Measurements from ENCODE around the gene ARHGAP29. TPM values are rescaled to one million over a fixed set of nuclear protein-coding genes. Genes with fewer than 3 reads are reported as not detected.

Gene ARHGAP29
- polyA plus RNA-seq, 4 donors: 0.22 to 7.0 (median 3.6) TPM

GRCh38 chr1:94281361-94282142, 44.2 kb upstream of the ARHGAP29 start:
- DNase-seq (no peak), FAIRE-seq (no peak)
- Histone ChIP-seq H3K27ac (ENCODE audit: low read depth in 1 of 3, low read length in 2 of 3) (no peak overlapping the region), H3K36me3 (ENCODE audit: control insufficient read depth in 3 of 3, insufficient read depth in 2 of 3, low read depth in 1 of 3, low read length in 3 of 3) (no peaks in the 10 kb centered on the region), H3K27me3 (ENCODE audit: control insufficient read depth in 3 of 3, insufficient read depth in 3 of 3, low read length in 3 of 3) (peaks cover 0 to 2% (median 2%) of the 10 kb centered on the region in 3 donors), H3K4me1 (ENCODE audit: control insufficient read depth in 3 of 3, insufficient read depth in 2 of 3, low read depth in 1 of 3, low read length in 2 of 3) (peaks cover 2 to 5% (median 3%) of the 10 kb centered on the region in 3 donors), H3K9me3 (ENCODE audit: control insufficient read depth in 2 of 2, insufficient read depth in 1 of 2, low read depth in 1 of 2, low read length in 1 of 2) (no peaks in the 10 kb centered on the region), H3K4me3 (ENCODE audit: low read depth in 1 of 3, low read length in 3 of 3) (no peak overlapping the region)
- 32 to 61% (median 40%) methylated on average over 6 of the region's 6 CpGs for WGBS, 3 donors

DNA sequence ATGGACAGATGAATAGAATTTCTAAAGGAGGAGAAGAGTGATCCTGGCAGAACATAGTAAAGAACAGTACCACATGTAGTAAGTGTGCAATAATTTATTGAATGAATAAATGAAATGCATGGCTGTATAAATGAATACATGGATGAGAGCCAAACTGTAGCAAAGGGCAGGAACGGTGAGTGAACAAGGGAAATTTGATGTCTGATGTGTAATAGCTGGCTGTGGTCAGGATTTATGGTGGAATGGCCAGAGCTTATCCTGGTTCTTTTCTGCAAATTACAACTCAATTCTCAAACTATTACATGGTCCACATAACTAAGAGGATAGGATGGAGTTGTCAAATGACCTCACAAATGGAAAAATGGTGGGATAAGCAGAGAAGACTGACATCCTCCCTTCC, 43.2 kb upstream of the ARHGAP29 start:
- H3K4me1 ChIP-seq (ENCODE audit: control insufficient read depth in 3 of 3, insufficient read depth in 2 of 3, low read depth in 1 of 3, low read length in 2 of 3): peaks cover 0 to 5% (median 2%) of the 10 kb centered on the region in 3 donors

DNA sequence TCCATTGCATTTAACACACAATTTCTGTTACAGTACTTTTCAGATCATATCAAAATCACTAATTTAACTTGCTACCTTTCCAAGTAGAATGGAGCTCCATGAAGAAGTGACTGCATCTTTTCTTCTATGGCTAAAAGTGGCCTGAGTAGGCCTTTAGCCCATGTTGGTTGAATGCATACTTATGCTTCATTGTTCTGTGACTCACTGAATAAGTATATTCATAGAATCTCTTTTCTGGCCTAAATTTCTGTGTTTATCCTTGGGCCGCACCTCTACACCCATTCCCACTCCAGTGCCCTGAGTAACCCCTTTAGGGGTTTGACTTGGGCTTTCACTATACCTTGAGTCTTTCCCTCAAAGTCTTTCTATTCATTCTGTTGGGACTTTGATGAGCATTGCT, 42.1 kb upstream of the ARHGAP29 start:
- H3K4me3 ChIP-seq (ENCODE audit: low read depth in 1 of 3, low read length in 3 of 3): no peak overlapping the region
- H3K27me3 ChIP-seq (ENCODE audit: control insufficient read depth in 3 of 3, insufficient read depth in 3 of 3, low read length in 3 of 3): peaks cover 0 to 2% (median 2%) of the 10 kb centered on the region in 3 donors
- FAIRE-seq (no peak), DNase-seq (no peak)
- no peaks in the 10 kb centered on the region for H3K36me3 ChIP-seq (ENCODE audit: control insufficient read depth in 3 of 3, insufficient read depth in 2 of 3, low read depth in 1 of 3, low read length in 3 of 3)
- no peaks in the 10 kb centered on the region for H3K9me3 ChIP-seq (ENCODE audit: control insufficient read depth in 2 of 2, insufficient read depth in 1 of 2, low read depth in 1 of 2, low read length in 1 of 2)
- 88 to 93% (median 92%) methylated on average over 1 of the region's 1 CpG for WGBS, 3 donors
- no peaks in the 10 kb centered on the region for H3K4me1 ChIP-seq (ENCODE audit: control insufficient read depth in 3 of 3, insufficient read depth in 2 of 3, low read depth in 1 of 3, low read length in 2 of 3)
- H3K27ac ChIP-seq (ENCODE audit: low read depth in 1 of 3, low read length in 2 of 3): no peak overlapping the region

More for the DNA sequence above, 43.2 kb upstream of the ARHGAP29 start:
- no peak overlapping the region for H3K27ac ChIP-seq (ENCODE audit: low read depth in 1 of 3, low read length in 2 of 3)
- WGBS, 3 donors: 35 to 43% (median 39%) methylated on average over 1 of the region's 1 CpG
- FAIRE-seq (no peak), DNase-seq (no peak)
- peaks cover 0 to 2% (median 2%) of the 10 kb centered on the region in 3 donors for H3K27me3 ChIP-seq (ENCODE audit: control insufficient read depth in 3 of 3, insufficient read depth in 3 of 3, low read length in 3 of 3)
- no peaks in the 10 kb centered on the region for H3K36me3 ChIP-seq (ENCODE audit: control insufficient read depth in 3 of 3, insufficient read depth in 2 of 3, low read depth in 1 of 3, low read length in 3 of 3)
- no peaks in the 10 kb centered on the region for H3K9me3 ChIP-seq (ENCODE audit: control insufficient read depth in 2 of 2, insufficient read depth in 1 of 2, low read depth in 1 of 2, low read length in 1 of 2)
- H3K4me3 ChIP-seq (ENCODE audit: low read depth in 1 of 3, low read length in 3 of 3): no peak overlapping the region

DNA sequence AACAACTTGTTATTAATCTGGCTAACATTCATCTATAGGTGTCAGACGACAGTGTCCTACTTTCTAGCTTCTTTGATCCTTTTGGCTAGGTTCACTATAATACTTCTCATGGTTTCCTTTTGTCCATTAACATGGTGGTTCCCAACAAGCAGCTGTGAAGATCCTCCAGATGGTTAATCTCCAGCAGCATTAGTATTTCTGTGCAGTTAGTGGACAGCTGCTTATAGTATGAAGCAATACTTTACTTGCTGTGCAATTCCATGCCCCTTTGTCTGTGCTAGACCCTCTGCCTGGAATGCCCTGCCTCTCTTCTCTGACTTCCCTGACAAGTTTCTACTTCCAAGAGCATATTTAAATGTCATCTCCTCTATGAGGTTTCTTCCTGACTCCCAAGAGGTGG, 41.7 kb upstream of the ARHGAP29 start:
- 75 to 80% (median 78%) methylated on average over 1 of the region's 1 CpG for WGBS, 3 donors
- no peak for DNase-seq
- H3K36me3 ChIP-seq (ENCODE audit: control insufficient read depth in 3 of 3, insufficient read depth in 2 of 3, low read depth in 1 of 3, low read length in 3 of 3): no peaks in the 10 kb centered on the region
- H3K4me3 ChIP-seq (ENCODE audit: low read depth in 1 of 3, low read length in 3 of 3): no peak overlapping the region
- H3K9me3 ChIP-seq (ENCODE audit: control insufficient read depth in 2 of 2, insufficient read depth in 1 of 2, low read depth in 1 of 2, low read length in 1 of 2): no peaks in the 10 kb centered on the region
- H3K27me3 ChIP-seq (ENCODE audit: control insufficient read depth in 3 of 3, insufficient read depth in 3 of 3, low read length in 3 of 3): peaks cover 0 to 2% (median 2%) of the 10 kb centered on the region in 3 donors
- no peaks in the 10 kb centered on the region for H3K4me1 ChIP-seq (ENCODE audit: control insufficient read depth in 3 of 3, insufficient read depth in 2 of 3, low read depth in 1 of 3, low read length in 2 of 3)
- no peak overlapping the region for H3K27ac ChIP-seq (ENCODE audit: low read depth in 1 of 3, low read length in 2 of 3)
- FAIRE-seq: no peak

- Histone ChIP-seq H3K27ac (ENCODE audit: low read depth in 1 of 3, low read length in 2 of 3) (no peak overlapping the region), H3K9me3 (ENCODE audit: control insufficient read depth in 2 of 2, insufficient read depth in 1 of 2, low read depth in 1 of 2, low read length in 1 of 2) (no peaks in the 10 kb centered on the region), H3K4me3 (ENCODE audit: low read depth in 1 of 3, low read length in 3 of 3) (no peak overlapping the region), H3K27me3 (ENCODE audit: control insufficient read depth in 3 of 3, insufficient read depth in 3 of 3, low read length in 3 of 3) (peaks cover 0 to 2% (median 0%) of the 10 kb centered on the region in 3 donors), H3K4me1 (ENCODE audit: control insufficient read depth in 3 of 3, insufficient read depth in 2 of 3, low read depth in 1 of 3, low read length in 2 of 3) (no peaks in the 10 kb centered on the region), H3K36me3 (ENCODE audit: control insufficient read depth in 3 of 3, insufficient read depth in 2 of 3, low read depth in 1 of 3, low read length in 3 of 3) (no peaks in the 10 kb centered on the region)
- FAIRE-seq: no peak
- no peak for DNase-seq
- 57 to 80% (median 75%) methylated on average over 4 of the region's 4 CpGs for WGBS, 3 donors
Observed at GRCh38 chr1:94276988-94277434, 39.6 kb upstream of the ARHGAP29 start.

DNA sequence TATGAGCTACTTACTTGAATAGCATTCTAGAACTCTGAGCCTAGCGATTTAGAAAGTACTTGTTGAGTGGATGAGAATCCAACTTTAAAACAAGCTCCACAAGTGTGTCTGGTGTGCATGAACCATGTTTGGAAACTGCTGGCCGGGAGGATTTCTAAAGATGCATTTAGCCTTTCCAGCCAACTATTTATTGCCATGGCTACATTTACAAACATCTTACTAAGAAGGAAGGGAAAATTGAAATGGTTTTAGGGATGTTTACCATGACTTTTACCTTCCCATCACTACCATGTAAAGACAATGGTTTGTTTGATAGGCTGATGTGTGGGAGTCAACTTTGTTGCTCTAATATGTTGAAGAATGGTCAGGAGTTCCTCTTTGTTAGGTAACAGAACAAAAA, 37.7 kb upstream of the ARHGAP29 start:
- Histone ChIP-seq H3K36me3 (ENCODE audit: control insufficient read depth in 3 of 3, insufficient read depth in 2 of 3, low read depth in 1 of 3, low read length in 3 of 3) (no peaks in the 10 kb centered on the region), H3K4me3 (ENCODE audit: low read depth in 1 of 3, low read length in 3 of 3) (no peak overlapping the region), H3K27me3 (ENCODE audit: control insufficient read depth in 3 of 3, insufficient read depth in 3 of 3, low read length in 3 of 3) (peaks cover 0 to 2% (median 0%) of the 10 kb centered on the region in 3 donors), H3K9me3 (ENCODE audit: control insufficient read depth in 2 of 2, insufficient read depth in 1 of 2, low read depth in 1 of 2, low read length in 1 of 2) (no peaks in the 10 kb centered on the region), H3K4me1 (ENCODE audit: control insufficient read depth in 3 of 3, insufficient read depth in 2 of 3, low read depth in 1 of 3, low read length in 2 of 3) (no peaks in the 10 kb centered on the region), H3K27ac (ENCODE audit: low read depth in 1 of 3, low read length in 2 of 3) (no peak overlapping the region)
- 63 to 86% (median 83%) methylated on average over 2 of the region's 2 CpGs for WGBS, 3 donors
- FAIRE-seq (no peak), DNase-seq (no peak)

DNA sequence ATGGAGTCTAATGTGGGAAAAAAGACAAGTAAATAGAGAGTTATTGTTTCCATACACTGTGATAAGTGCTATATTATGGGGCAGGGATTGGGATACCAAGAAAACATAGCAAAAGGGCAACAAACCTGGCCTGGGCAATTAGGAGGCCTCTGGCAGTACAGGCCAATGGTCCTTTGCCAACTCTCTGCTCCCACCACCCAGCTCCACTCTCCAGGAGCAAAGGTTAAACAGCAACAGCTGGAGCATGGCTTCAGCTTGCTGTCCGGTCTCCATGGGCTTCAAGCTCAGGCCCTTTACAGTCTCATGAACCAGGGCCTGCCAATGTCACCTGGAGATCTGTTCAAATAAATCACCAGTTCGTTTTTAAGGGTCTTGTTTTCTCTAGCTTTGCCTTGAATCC, 37.2 kb upstream of the ARHGAP29 start:
- Histone ChIP-seq H3K4me3 (ENCODE audit: low read depth in 1 of 3, low read length in 3 of 3) (no peak overlapping the region), H3K9me3 (ENCODE audit: control insufficient read depth in 2 of 2, insufficient read depth in 1 of 2, low read depth in 1 of 2, low read length in 1 of 2) (no peaks in the 10 kb centered on the region), H3K4me1 (ENCODE audit: control insufficient read depth in 3 of 3, insufficient read depth in 2 of 3, low read depth in 1 of 3, low read length in 2 of 3) (no peaks in the 10 kb centered on the region), H3K27ac (ENCODE audit: low read depth in 1 of 3, low read length in 2 of 3) (no peak overlapping the region), H3K27me3 (ENCODE audit: control insufficient read depth in 3 of 3, insufficient read depth in 3 of 3, low read length in 3 of 3) (peaks cover 0 to 2% (median 0%) of the 10 kb centered on the region in 3 donors), H3K36me3 (ENCODE audit: control insufficient read depth in 3 of 3, insufficient read depth in 2 of 3, low read depth in 1 of 3, low read length in 3 of 3) (no peaks in the 10 kb centered on the region)
- WGBS, 3 donors: 59 to 70% (median 65%) methylated on average over 2 of the region's 2 CpGs
- FAIRE-seq: no peak
- no peak for DNase-seq

DNA sequence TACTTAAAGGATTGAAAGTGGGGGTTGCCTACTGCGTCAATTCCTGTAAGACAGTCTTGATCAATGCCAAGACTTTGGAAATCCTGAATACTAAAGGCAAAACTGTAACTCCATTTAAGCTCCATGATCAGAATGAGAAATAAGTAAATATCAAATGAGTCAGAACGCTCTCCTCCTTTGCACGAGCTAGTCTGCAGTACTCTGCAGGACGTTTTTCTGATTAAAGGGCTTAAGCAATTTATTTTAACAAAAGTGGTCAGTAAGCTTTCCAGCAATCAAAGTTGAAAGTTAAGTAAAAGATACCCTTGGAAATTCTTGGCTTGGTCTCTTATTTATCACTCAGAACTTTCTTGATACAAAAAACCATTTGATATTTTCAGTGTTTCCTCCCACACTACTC, 35.7 kb upstream of the ARHGAP29 start:
- FAIRE-seq (no peak), DNase-seq (no peak)
- 64 to 68% (median 68%) methylated on average over 4 of the region's 4 CpGs for WGBS, 3 donors

More for the DNA sequence above, 35.7 kb upstream of the ARHGAP29 start:
- no peak overlapping the region for H3K27ac ChIP-seq (ENCODE audit: low read depth in 1 of 3, low read length in 2 of 3)
- no peaks in the 10 kb centered on the region for H3K4me1 ChIP-seq (ENCODE audit: control insufficient read depth in 3 of 3, insufficient read depth in 2 of 3, low read depth in 1 of 3, low read length in 2 of 3)
- peaks cover 0 to 2% (median 0%) of the 10 kb centered on the region in 3 donors for H3K27me3 ChIP-seq (ENCODE audit: control insufficient read depth in 3 of 3, insufficient read depth in 3 of 3, low read length in 3 of 3)
- H3K36me3 ChIP-seq (ENCODE audit: control insufficient read depth in 3 of 3, insufficient read depth in 2 of 3, low read depth in 1 of 3, low read length in 3 of 3): no peaks in the 10 kb centered on the region
- no peak overlapping the region for H3K4me3 ChIP-seq (ENCODE audit: low read depth in 1 of 3, low read length in 3 of 3)
- H3K9me3 ChIP-seq (ENCODE audit: control insufficient read depth in 2 of 2, insufficient read depth in 1 of 2, low read depth in 1 of 2, low read length in 1 of 2): no peaks in the 10 kb centered on the region
